ENCODE data around the gene OR2V1.
"Not testable (repeated sequence)": the region's sequence is repeated elsewhere in the genome, so short reads cannot be mapped to it uniquely, and the experiment has no call there.

Gene OR2V1

DNA sequence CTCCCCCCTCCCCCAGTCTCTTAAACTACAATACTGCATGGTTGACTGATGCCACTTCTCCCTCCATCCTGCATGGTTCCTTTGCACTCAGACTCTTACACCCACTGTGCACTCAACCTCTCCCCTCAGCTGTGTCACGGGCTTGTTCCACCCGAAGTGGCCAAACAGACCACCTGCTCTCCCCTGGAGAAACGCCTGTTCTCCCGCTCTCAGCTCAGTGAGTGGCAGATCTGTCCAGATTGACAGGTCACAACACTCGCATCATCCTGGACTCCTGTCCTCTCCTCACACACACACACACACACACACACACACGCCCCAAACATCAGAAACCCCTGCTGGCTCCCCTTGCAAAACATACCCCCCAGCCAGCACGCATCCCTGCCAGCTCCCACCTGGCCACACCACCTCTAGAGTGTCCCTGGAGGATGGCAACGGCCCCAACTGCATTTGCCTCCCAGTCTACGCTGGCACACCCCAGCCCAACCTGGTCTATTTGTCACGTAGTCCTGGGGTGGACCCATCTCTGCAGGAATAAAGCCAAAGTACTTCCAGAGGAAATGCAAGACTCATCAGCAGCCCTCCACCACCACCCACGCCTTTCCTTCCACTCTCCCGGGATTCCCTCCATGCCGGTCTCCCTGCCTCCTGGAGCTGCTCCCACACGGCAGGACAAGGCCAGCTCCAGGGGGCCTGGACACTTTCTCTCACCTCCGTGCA lies 2.9 kb downstream of the OR2V1 start:
- no peak for DNase-seq

DNA sequence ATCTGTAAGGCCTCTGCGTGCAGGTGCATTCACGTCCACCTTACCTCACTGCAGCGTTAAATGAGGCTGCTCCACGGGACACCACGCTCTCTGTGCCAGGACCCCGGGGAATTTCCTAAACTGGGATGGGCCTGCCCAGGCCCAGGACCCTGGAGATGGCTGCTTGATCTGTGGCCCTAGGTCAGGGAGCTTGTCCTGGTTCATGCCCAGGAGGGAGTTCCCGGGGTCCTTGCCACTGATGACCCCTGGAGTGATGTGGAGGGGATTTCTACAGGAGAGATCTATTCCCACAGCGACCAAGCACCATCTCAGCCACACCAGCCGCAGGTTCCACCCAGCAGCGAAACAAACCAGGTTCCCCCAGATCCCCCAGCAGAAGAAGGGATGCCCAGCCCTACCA lies 3.5 kb downstream of the OR2V1 start:
- no peak for DNase-seq

DNA sequence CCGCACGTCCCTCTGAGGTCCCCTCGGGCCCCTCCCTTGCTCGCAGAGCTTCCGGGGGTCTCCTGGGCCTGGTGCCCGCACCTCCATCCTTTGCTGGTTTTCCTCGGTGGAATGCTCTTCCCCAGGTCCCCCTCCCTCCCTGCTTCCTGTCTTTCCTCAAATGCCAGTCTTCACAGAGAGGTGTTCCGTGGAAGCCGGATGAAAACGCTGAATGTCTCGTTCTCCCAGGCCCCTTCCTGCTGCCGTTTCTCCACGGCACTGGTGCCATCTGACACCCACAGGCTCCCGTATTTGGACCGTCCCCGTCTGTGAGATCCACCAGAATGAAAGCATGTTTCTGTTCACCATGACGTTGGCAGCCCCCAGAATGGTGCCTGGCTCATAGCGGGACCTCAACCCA lies 4.1 kb downstream of the OR2V1 start:
- DNase-seq: no peak

DNA sequence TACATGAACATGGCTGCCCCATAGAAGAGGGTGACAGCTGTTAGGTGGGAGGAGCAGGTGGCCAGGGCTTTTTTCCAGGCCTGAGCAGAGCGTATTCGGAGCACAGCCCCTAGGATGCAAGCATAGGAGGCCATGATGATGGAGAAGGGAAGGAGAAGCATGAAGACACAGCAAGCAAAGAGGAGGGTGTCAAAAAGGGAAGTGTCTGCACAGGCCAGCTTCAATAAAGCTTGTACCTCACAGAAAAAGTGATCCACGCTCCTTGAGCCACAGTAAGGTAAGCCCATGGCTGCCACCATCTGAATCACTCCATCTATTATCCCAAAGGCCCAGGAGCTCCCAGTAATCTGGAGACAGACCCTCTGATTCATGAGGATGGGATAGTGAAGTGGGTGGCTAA lies 6.4 kb downstream of the OR2V1 start:
- no peak for DNase-seq

DNA sequence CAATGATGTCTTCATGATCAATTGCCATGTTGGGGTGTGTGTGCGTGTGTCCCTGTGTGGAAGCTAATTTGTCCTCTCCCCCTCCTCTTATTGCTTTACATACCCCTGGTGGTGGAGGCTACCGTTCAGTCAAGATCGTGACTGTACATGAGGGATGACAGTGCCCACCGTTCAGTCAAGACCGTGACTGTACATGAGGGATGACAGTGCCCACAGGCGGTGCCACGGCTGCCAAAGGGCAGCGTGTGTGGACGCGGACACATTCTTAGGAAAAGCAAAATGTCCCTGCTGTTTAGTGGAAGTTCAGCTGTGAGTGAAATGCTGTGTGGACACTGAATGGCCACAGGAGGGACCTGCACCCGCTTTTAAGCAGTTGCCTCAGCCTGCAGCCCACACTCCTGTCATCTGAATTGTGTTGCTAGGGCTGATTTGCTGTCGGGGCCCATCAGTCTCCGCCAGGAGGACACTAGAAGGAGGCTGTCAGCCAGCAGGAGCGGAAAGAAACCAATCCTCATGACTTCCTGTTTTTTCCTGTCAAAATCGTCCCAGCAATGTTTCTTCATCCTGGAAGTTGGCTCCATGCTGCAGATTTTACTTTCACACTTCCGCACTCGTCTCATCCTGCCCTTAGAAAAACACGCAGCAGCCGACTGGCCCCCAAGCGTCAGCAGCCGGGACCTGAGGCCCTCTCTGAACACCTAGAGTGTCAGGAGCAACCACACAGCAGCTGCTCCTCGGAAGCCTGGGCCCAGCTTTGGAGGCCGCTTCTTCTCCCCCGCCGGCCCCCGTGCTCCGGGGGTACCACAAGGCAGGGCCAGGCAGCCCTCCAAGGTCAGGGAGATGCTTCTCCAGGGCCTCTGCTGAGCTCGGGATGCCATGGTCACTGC lies 9.1 kb downstream of the OR2V1 start:
- DNase-seq: no peak

DNA sequence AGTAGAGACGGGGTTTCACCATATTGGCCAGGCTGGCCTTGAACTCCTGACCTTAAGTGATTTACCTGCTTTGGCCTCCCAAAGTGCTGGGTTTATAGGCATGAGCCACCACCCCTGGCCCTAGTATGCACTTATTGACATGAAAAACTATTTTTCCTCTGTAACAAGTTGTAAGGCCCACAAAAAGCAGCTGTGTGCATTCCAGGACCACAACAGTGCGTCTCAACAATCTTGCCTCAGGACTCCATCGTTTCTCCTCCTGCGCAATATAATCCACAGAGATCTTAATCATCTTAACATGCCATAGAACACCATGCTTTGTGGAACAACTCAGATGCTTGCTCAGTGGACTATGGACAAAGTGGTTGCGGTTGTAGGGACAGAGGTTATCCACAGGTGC lies 10.2 kb downstream of the OR2V1 start:
- no peak for DNase-seq

DNA sequence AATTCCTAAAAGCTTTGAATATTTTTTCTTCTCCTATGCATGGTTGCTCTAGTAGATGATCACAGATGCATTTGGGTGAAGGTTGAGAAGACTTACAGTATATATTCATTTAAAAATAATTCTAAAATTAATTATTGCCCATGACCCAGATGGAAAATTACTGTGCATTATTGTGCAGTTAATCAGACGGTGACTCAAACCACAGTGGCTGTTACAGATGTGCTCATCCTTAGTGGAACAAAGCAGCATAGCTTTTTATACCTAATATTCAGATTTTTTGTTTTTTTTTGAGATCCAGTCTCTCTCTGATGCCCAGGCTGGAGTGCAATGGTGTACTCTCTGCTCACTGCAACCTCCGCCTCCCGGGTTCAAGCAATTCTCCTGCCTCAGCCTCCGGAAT lies 10.7 kb downstream of the OR2V1 start:
- DNase-seq: no peak

DNA sequence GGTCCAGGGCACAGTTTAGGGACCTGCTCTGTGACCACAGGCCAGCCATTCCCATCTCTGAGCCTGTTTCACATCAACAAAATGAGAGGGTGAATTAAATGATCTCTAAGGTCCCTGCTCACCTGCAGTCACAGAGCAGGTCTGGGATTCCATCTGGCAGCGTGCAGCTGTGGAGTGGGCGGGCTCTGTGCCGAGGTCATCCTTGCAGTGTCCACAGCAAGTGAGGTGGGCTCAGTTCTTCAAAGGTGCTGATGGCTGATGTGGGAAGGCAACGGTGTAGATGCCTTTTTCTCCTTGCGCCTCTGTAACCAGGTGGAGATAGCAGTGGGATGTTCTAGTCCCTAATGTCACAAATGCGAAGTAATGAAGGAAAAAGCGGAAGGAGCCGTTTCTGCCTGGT lies 11.9 kb downstream of the OR2V1 start:
- no peak for DNase-seq

DNA sequence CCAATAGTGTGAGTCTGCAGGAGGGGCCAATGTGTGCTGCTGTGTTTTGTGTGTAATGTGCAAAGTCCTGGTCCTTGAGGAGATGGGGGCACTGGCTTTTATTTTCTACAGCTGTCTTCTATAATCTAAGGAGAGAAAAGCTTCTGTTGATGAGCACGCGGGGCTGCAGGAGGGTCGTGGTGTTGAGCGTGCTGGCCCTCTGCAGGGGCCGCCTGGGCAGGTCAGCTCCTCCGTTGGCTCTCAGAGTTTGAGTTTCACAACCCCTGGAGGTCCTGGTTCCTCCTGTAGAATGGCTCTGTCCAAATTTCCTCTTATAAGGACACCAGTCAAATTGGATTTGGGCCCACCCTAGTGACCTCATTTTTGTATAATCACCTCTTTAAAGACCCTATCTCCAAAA lies 12.6 kb downstream of the OR2V1 start:
- DNase-seq: no peak

DNA sequence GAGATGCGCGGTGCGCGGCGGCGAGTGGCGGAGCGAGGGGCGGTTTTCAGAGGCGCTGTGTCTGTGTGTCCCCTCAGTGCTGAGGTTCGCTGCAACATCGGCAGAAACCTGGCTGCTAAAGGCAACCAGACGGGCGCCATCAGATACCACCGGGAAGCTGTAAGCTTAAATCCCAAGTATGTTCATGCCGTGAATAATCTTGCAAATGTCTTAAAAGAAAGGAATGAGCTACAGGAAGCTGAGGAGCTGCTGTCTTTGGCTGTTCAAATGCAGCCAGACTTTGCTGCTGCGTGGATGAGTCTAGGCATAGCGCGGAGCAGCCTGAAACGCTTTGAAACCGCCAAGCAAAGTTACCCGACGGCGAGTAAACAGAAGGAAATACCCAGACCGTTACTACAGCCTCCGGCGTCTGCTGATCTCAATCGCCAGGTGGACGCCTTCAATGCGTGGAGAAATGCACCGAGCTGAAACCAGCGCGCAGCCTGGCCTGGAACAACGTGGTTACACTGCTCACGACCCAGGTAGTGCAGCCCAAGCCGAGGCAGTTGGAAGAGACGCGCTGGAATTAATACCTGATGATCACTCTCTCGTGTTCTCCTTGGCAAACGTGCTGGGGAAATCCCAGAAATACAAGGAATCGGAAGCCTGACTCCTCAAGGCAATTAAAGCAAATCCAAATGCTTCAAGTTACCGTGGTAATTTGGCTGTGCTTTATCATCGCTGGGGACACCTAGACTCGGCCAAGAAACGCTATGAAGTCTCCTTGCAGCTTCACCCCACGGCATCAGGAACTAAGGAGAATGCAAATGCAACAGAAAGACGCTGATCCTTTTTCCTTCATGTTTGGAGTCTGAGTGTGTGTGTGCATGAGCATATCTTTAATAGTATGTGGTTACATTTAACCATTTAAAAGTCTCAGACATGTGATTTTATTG lies 15.9 kb downstream of the OR2V1 start:
- no peak for DNase-seq

DNA sequence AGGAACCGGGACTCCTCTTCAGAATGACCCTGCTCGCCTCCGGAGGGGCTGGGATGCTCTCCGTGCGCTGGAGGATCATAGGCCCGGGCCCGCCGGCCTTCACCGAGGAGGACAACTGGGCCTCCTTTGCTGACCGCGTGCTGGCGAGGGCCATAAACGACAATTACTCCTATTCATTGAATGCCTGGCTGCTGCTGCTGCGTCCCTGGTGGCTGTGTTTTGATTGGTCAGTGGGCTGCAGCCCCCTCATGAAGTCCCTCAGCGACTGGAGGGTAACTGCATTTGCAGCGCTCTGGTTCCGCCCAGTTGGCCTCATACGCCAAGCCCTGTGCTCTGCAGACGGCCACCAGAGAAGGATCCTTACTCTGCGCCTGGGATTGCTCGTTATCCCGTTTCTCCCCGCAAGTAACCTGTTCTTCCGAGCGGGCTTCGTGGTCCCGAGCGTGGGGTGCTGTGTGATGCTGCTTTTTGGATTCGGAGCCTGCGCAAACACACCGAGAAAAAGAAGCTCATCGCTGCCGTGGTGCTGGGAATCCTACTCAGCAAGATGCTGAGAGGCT lies 16.6 kb downstream of the OR2V1 start:
- no peak for DNase-seq

DNA sequence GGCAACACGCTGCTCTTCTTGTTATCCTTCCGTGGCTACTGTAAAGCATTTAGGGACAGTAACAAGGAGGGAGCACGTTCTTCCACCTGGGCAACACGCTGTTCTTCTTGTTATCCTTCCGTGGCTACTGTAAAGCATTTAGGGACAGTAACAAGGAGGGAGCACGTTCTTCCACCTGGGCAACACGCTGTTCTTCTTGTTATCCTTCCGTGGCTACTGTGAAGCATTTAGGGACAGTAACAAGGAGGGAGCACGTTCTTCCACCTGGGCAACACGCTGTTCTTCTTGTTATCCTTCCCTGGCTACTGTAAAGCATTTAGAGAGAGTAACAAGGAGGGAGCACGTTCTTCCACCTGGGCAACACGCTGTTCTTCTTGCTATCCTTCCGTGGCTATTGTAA lies 17.4 kb downstream of the OR2V1 start:
- DNase-seq: not testable (repeated sequence)

DNA sequence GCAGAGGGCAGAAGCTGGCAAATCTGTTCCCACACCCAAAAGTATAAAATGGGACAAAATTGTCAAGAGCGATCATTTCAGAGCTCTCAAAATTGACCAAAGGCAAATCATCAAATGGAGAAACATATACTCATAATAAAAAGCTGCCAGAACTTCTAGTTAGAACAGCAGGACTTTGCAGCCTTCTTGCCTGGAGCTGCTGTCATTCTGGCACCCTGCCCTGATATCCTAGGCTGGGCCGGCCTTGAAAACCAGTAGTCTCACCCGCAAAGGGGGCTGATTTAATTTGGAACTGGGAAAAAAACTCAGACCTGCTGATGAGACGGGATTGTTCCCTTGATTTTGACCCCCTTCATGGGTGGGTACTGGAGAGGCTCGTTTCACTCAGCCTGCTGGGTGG lies 18.5 kb downstream of the OR2V1 start:
- DNase-seq: no peak

DNA sequence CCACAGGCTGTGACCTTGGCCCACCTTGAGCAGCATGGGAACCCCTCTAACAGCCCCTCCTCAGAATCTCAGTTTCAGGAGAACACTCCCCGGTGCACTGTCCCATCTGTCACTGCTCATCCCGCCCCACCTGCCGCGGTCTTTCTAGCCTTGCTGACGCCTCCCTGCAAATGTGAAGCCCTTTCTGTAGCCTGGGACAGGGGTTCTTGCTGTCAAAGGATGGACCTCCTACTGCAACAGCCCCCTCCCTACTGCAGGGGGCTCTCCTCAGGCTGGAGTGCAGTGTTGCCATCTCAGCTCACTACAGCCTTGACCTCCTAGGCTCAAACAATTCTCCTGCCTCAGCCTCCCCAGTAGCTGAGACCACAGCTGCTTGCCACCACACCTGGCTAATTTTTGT lies 20.0 kb downstream of the OR2V1 start:
- no peak for DNase-seq

DNA sequence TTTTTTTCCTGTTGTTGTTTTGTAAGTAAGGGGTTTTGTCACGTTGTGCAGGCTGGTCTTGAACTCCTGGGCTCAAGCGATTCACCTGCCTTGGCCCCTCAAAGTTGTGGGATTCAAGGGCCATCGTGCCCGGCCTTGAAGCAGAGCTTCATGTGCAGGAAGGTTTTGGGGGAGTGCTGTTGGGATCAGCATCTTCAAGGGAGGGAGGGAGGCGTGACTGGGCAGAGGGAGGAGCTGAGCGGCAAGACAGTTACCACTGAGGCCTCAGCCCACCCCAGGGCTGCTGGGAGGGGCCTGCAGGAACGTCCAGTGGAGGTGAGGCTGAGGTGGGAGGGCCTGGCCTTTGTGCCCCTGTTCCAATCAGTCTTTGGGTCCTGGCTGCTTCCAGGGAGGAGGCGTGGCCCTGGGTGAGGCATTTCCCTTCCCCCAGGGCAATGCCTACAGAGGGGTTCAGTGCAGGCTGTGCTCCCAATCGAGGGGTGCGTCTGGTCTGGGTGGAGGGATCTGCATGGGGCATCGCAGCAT lies 21.4 kb downstream of the OR2V1 start:
- DNase-seq: no peak

DNA sequence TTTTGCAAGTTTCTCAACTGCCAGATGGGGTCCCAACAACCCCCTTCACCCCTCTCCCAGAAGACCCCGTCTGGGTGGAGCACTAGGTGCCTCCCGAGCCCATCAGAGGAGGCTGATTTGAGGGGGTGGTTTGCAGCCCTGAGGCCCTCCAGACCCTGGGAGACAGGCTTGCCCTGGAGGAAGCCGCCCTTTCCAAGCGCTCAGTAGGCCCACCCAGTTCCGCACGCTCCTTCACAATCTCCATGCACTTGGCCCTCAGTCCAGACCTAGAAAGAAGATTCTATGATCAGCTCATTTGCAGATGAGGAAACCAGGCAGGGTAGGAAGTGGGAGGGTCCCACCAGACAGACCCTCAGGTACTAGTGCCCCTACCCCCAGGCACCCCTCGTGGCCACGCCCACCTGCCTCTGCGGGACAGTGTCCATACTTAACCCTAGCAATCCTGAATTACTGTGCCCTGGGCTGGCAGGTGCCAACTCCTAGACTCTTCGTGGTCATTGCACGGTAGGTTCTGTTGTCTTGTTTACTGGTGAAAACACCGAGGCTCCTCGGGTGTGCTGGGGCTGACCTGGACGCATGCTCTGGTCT lies 22.3 kb downstream of the OR2V1 start:
- DNase-seq: no peak

DNA sequence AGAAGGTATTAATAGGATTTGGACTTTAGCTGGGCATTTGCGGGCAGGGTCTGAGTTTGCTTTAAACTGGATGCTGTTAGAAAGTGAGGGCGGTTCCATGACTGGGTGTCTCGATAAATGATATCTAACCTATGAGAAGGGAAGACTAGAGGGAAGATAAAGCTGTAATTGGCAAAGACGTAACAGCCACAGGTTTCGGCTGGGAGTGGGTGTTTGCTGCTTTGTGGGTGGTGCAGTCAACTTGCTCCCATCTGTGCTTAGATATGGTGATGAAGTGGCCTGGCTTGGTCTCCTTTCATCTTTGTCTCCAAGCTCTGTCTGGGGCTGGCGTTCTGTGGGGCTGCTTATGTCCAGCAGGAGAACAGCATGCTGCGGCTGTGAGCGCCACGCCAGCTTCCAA lies 23.3 kb downstream of the OR2V1 start:
- DNase-seq: no peak

DNA sequence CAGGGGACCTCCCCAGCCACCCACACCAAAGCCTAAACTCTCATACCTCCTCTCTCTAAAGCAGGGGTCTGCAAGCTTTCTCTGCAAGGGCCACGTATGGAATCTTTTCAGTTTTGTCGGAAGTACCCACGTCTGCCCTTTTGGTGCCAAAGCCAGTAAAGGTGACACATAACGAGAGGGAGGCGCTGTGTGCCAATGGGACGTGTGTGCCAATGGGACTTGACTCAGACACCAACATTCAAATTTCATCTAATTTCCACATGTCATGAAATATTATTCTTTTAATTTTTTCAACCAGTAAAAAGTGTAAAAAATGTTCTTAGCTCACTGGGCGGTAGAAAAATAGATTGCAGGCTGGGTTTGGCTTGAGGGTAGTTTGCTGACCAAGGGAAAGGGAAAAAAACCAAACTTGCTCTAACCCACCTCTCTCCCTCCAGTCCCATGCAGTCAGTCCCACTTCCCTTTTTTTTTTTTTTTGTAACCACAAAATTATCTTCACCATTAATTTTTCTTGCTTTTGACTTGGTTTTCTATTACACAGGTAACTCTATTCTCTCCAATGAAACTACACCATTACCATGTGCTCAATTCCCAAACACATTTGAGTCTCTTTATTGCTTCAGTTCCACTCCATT lies 25.5 kb downstream of the OR2V1 start:
- no peak for DNase-seq

DNA sequence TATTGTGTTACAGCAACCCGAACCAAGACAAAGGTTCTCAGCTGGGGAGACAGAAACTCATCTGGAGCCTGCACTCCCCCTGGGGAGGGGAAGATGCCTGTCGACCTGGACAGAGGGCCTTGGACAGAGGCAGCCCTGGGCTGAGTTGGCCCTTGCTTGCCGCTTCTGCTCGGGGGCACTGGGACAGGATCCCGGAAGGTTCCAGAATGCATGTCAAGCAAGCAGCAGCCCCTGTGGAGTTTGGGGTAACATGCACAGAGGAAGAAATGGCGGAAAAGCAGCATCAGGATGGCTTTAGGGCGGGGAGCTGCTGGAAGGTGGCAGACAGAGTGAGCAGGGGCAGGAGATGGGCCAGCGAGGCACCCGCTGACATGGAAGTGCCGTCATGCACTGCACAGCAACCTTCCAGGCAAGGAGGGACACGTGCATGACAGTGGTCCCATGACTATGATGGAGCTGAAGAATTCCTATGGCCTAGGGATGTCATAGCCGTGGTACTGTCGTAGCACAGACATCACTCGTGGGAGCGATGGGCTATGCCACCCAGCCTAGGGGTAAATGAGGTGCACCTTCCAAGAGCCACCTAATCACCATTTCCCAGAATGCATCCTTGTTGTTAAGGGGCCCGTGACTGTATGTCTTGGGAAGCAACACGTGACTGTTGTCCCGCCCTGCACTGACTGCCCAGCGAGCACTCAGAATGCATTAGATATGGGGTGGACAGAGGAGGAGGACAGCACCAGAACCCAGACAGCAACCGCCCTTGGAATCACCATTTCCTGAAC lies 26.2 kb downstream of the OR2V1 start:
- not testable (repeated sequence) for DNase-seq

DNA sequence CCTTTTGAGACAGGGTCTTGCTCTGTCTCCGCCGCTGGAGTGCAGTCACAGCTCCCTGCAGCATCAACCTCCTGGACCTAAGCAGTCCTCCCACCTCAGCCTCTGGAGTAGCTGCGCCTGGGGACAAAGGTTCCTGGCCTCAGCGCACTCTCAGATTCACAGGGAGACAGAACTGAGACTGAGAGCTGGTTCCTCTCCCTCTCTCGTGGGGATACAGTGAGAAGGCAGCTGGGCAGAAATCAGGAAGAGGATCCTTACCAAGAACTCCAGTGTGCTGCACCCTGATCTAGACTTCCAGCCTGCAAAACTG lies 26.8 kb downstream of the OR2V1 start:
- DNase-seq: not testable (repeated sequence)

All from activated CD4-positive, alpha-beta T cell treated with anti-CD3 and anti-CD28 coated beads for 48 hours (primary cell).